NCI-H2227 (cell line): ENCODE data around the gene AGBL1.

Experiments used
- DNase-seq: peaks from one replicate; lab custom pipeline; 2025; ENCODE audit not compliant: unreplicated experiment; lab: John Stamatoyannopoulos, UW

AGBL1 gene

GRCh38 chr15:86772369-86773059 lies 692.8 kb downstream of the AGBL1 start:
- no peak for DNase-seq

GRCh38 chr15:86773736-86774135 lies 694.1 kb downstream of the AGBL1 start:
- no peak for DNase-seq

- DNase-seq, result no peak
Observed at GRCh38 chr15:86776145-86776544, 696.5 kb downstream of the AGBL1 start.

- no peak for DNase-seq
Observed at GRCh38 chr15:86796521-86796920, 716.9 kb downstream of the AGBL1 start.

GRCh38 chr15:86797135-86797534 lies 717.5 kb downstream of the AGBL1 start:
- no peak for DNase-seq

GRCh38 chr15:86799226-86799625 lies 719.6 kb downstream of the AGBL1 start:
- no peak for DNase-seq

- no peak for DNase-seq
Observed at GRCh38 chr15:86802244-86802643, 722.6 kb downstream of the AGBL1 start.

GRCh38 chr15:86804406-86804805 lies 724.7 kb downstream of the AGBL1 start:
- no peak for DNase-seq

- DNase-seq, result no peak
Observed at GRCh38 chr15:86810329-86810728, 730.7 kb downstream of the AGBL1 start.

GRCh38 chr15:86813892-86814291 lies 734.2 kb downstream of the AGBL1 start:
- DNase-seq, result no peak

- no peak for DNase-seq
Observed at GRCh38 chr15:86829245-86829644, 749.6 kb downstream of the AGBL1 start.

GRCh38 chr15:86830304-86830703 lies 750.6 kb downstream of the AGBL1 start:
- DNase-seq, result no peak

GRCh38 chr15:86833595-86833994 lies 753.9 kb downstream of the AGBL1 start:
- no peak for DNase-seq

GRCh38 chr15:86834115-86834863 lies 754.6 kb downstream of the AGBL1 start:
- no peak for DNase-seq

GRCh38 chr15:86837294-86838061 lies 757.8 kb downstream of the AGBL1 start:
- DNase-seq, result no peak

GRCh38 chr15:86839502-86839901 lies 759.8 kb downstream of the AGBL1 start:
- no peak for DNase-seq

GRCh38 chr15:86840996-86841395 lies 761.3 kb downstream of the AGBL1 start:
- no peak for DNase-seq

- no peak for DNase-seq
Observed at GRCh38 chr15:86842199-86842598, 762.5 kb downstream of the AGBL1 start.

- DNase-seq, result no peak
Observed at GRCh38 chr15:86846036-86846435, 766.4 kb downstream of the AGBL1 start.

- DNase-seq, result no peak
Observed at GRCh38 chr15:86849136-86849535, 769.5 kb downstream of the AGBL1 start.

GRCh38 chr15:86849558-86850285 lies 770.1 kb downstream of the AGBL1 start:
- DNase-seq, result no peak
